Posterior cingulate gyrus (tissue), 11 donors: Measurements from ENCODE around the gene MTPN.

Experiments
- DNase-seq, 10 donors: peaks; one replicate each; pipeline versions ENCODE4 v3.0.0 to v3.0.0-alpha.2; 2020 to 2021; ENCODE audit warnings: mixed read lengths in 3 of 10
- intact Hi-C: fragments of 100-400 bp; cut with DNase I; formaldehyde crosslinking; loops from one replicate; pipeline ENCODE4 v1.15.1; 2023

MTPN gene

GRCh38 chr7:135959646-135960363 is 17.4 kb downstream of the MTPN start:
- DNase-seq: no peak
- intact Hi-C loops: no loop called here

DNA sequence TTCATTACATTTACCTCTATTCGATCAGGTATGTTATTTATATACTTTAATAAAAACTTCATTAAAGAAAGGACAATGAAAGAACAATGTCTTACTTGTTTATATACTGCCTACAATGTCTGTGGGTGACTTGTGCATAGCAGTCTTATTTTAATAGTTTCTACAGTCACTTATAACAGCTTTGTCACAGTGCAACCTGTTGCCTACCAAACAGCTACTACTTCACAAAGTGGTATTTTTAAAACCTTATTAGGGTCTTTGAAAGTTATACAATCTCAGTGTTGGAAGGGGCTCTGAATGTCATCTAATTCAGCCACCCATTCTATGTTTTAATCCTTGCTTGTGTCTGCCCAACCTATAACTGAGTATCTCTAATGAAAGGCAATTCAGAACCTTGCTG is 19.0 kb downstream of the MTPN start:
- DNase-seq: no peak
- intact Hi-C loops: no loop called here

GRCh38 chr7:135957627-135958026 is 19.5 kb downstream of the MTPN start:
- intact Hi-C loops: no loop called here
- DNase-seq: no peak

DNA sequence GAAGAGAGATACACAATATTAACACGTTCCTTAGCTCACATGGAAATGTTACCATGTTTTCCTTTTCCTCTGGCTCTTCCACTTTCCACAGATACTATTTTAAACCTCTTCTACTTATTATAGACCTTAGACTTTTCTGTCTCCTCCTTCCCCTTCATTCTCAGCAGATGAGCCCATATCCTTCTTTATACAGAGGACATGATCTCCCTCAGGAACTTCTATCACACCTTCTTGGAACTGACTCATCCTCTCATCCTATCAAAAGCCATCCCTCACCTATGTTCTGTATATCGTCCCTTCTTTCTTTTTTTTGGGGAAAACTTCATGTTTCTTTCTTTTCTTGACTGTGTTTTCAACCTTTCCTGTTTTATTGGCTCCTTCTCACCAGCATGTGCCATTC is 20.8 kb downstream of the MTPN start:
- DNase-seq: no peak
- intact Hi-C loops: no loop called here

- no peak for DNase-seq
- intact Hi-C loops: no loop called here
Observed at GRCh38 chr7:135950972-135951371, 26.2 kb downstream of the MTPN start.

DNA sequence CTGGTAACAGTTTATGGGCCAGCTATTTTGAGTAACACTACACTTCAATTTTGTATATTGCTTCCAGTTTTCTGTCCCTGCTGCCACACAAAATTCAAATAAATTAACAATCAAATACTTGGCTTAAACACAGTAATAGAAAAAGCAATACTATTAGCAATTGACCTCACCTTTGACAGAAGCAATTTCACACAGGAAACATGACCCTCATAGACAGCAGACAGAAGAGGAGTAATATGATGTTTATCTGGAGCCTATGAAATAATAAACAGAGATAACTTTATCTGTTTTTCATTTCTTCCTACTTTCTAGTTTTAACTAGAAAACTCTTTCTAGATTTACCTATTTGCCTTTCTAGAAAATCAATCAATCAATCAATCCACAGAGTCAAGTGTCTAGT is 26.7 kb downstream of the MTPN start:
- intact Hi-C loops: no loop called here

GRCh38 chr7:135946289-135947055 is 30.7 kb downstream of the MTPN start:
- intact Hi-C loops: no loop called here
- DNase-seq: no peak

More for the DNA sequence above, 26.7 kb downstream of the MTPN start:
- no peak for DNase-seq

DNA sequence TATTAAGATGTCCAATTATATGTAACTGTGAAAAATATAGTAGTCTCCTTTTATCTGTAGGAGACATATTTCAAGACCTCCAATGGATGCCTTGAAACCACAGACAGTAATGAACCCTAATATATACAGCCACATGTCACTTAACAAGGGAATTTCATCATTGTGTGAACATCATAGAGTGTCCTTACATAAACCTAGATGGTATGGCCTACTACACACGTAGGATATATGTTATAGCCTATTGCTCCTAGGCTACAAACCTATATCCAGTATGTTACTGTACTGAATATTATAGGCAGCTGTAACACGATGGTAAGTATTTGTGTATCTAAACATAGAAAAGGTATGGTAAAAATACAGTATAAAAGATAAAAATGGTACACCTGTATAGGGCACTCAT is 32.4 kb downstream of the MTPN start:
- intact Hi-C loops: no loop called here
- no peak for DNase-seq

- no peak for DNase-seq
- intact Hi-C loops: no loop called here
Observed at GRCh38 chr7:135943134-135943879, 33.9 kb downstream of the MTPN start.

DNA sequence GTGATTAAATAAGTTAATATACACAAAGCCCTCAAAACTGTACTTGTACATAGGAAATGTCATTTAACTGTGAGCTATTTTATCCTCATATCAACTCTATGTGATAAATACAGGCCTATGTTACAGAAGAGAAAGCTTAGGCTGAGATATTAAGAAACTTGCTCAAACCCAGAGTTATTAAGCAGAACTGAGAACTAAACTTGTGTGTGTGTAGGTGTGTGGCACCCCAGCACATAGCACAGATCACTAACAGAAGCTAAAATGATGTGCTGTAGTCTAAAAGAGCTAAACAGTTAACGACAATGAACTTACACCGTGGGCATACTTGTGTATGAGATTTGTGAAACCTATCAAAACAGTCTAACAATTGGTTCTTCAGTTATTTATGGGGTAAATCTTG is 34.5 kb downstream of the MTPN start:
- no peak for DNase-seq
- intact Hi-C loops: no loop called here

GRCh38 chr7:135940077-135941075 is 36.8 kb downstream of the MTPN start:
- intact Hi-C loops: no loop called here
- no peak for DNase-seq

GRCh38 chr7:135939261-135939812 is 37.8 kb downstream of the MTPN start:
- intact Hi-C loops: no loop called here

GRCh38 chr7:135938563-135938962 is 38.6 kb downstream of the MTPN start:
- intact Hi-C loops: no loop called here
- DNase-seq: no peak

More at GRCh38 chr7:135939261-135939812, 37.8 kb downstream of the MTPN start:
- no peak for DNase-seq

DNA sequence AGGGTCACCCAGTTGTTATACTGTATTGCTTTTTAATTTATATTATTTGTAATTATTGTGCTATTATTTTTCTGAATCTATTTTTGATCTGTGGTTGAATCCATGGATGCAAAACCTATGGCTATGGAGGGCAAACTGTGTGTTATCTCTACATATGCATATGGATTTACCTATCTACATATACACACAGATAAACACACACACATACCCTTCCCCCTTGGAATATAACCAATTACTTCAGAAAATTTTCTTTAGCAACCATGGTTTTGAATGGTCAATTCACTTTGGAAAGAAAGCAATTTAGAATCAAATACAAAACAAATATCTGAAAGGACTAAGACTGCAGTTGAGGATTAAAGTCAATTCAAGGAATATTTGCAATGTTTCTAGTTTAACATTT is 39.1 kb downstream of the MTPN start:
- DNase-seq: no peak
- intact Hi-C loops: no loop called here

DNA sequence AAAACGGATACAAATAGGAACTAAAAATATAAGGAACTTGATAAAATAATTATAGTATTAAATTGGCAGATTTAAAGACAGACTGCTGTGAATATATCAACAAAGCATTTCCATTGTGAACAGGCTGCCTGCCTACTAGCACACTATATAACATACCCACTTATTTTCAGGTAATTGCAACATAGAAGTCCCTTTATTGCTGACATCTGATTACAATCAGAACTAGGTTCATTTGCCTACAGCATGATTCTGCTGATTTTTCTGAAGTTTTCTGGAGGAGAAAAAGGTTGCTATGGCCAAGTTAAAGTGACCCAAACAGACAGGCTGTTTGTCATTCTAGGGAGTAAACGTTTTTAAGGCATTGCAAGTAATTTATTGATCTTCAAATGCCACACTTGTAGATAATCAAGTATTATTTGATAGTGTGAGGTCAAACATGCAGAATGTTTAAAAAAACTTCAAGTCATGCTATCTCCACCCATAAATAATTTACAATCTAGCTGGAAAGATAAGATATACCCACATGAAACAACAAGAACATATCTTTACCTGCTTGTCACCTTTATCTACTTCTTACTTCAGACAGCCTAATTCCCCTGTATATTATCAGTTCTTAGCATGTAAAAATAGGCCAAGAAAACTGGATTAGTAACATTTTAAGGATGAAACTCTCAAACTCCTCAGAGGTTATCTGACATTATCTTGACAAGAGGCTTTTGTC is 40.5 kb downstream of the MTPN start:
- DNase-seq: no peak
- intact Hi-C loops: no loop called here

DNA sequence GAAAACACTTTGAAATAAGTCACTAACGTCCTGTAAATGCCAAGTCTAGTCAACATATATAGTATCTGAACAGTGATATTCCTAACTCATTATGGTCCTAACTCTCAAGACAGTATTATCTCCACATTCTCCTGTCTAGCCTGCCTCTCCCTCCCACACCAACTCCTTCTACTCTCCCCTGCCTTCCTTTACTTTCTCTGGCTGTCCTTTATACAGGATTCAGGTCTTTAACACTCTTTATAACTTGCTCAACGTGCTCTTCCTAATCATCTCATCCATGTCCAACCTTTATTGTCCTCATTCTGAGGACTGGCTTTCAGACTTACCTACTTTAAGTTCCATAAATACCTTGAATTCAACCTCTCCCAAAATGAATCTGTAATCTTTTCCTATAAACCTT is 42.5 kb downstream of the MTPN start:
- intact Hi-C loops: no loop called here
- no peak for DNase-seq

DNA sequence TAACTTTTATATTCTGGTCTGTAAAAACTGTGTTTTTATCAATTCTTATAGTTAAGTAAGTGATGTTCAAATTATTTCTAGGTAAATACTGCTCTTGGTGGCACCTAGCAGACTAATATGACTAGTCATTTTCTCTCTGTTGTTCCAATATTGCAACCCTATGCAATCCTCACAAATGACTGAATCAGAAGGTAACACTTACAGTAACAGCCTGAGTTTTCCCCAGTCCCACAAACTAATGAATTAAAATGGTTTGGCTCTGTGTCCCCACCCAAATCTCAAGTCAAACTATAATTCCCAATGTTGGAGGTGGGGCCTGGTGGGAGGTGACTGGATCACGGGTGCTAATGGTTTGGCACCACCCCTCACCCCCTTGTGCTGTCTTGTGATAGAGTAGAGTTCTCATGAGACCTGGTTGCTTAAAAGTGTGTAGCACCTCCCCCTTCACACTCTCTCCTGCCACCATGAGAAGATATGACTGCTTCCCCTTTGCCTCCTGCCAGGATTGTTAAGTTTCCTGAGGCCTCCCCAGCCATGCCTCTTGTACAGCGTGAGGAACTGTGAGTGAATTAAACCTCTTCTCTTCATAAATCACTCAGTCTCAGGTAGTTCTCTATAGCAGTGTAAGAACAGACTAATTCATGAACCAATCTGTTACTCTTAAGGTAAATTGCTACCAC is 43.5 kb downstream of the MTPN start:
- intact Hi-C loops: no loop called here
- DNase-seq: no peak

- intact Hi-C loops: no loop called here
- no peak for DNase-seq
Observed at GRCh38 chr7:135932131-135932530, 45.0 kb downstream of the MTPN start.
